Brain microvascular endothelial cell (primary cell): ENCODE results near the gene ATR.
A peak's percentile ranks its signal among the peaks of the same experiment; 100 is the strongest.

Experiments used
- DNase-seq: peaks from one replicate; pipeline ENCODE4 v3.0.0-alpha.2; 2020
- H3K27ac ChIP-seq: fragments of 250-450 bp; sonication (Bioruptor Pico); 2 replicates; pipeline ENCODE4 v1.5.1; 2020; ENCODE audit warnings: mild to moderate bottlenecking, moderate library complexity
- H3K27me3 ChIP-seq: fragments of 250-450 bp; sonication (Bioruptor Pico); replicated peaks from 2 replicates; pipeline ENCODE4 v1.5.1; 2020; ENCODE audit warnings: mild to moderate bottlenecking
- H3K36me3 ChIP-seq: fragments of 250-450 bp; sonication (Bioruptor Pico); replicated peaks from 2 replicates; pipeline ENCODE4 v1.5.1; 2020; ENCODE audit warnings: mild to moderate bottlenecking
- H3K4me3 ChIP-seq: 2 replicates; pipeline ENCODE4 v1.5.1; 2011; ENCODE audit warnings: low read depth, mild to moderate bottlenecking, control low read depth, low read length, moderate library complexity
- CTCF ChIP-seq: IDR thresholded peaks from 2 replicates; pipeline ENCODE4 v1.5.1; 2011; ENCODE audit warnings: low read depth, mild to moderate bottlenecking, moderate library complexity, low read length, control low read depth, inconsistent platforms; ENCODE audit errors: missing control alignments
- in situ Hi-C: cut with HindIII; loops from 2 replicates; pipeline ENCODE4 v1.10.0; 2017; ENCODE audit warnings: low sequenced_read_pairs, low pct_ligation_motif_present

The ATR gene

GRCh38 chr3:142459096-142459495 lies 119.4 kb downstream of the ATR start:
- H3K27me3 ChIP-seq, result no peaks in the 10 kb centered on the region
- no peak overlapping the region for H3K4me3 ChIP-seq
- in situ Hi-C loops, result no loop called here
- peaks cover 3% of the 10 kb centered on the region for H3K36me3 ChIP-seq
- TF ChIP-seq CTCF, result no peak
- H3K27ac ChIP-seq, result no peak overlapping the region
- DNase-seq, result peak; percentile 11

GRCh38 chr3:142450881-142451280 lies 127.7 kb downstream of the ATR start:
- H3K4me3 ChIP-seq, result no peak overlapping the region
- H3K27ac ChIP-seq, result no peak overlapping the region
- TF ChIP-seq CTCF, result no peak
- in situ Hi-C loops, result no loop called here
- no peaks in the 10 kb centered on the region for H3K27me3 ChIP-seq
- no peak for DNase-seq
- H3K36me3 ChIP-seq, result peaks cover 8% of the 10 kb centered on the region

GRCh38 chr3:142450189-142450588 lies 128.3 kb downstream of the ATR start:
- H3K27me3 ChIP-seq, result no peaks in the 10 kb centered on the region
- DNase-seq, result no peak
- no peak overlapping the region for H3K27ac ChIP-seq
- H3K4me3 ChIP-seq, result no peak overlapping the region
- H3K36me3 ChIP-seq, result peaks cover 8% of the 10 kb centered on the region
- in situ Hi-C loops, result no loop called here
- no peak for TF ChIP-seq CTCF

- peaks cover 10% of the 10 kb centered on the region for H3K36me3 ChIP-seq
- no peak for TF ChIP-seq CTCF
- H3K27me3 ChIP-seq, result no peaks in the 10 kb centered on the region
- peak within 1 kb of the TSS; percentile 94 for H3K27ac ChIP-seq
- H3K4me3 ChIP-seq, result peak within 1 kb of the TSS; percentile 100
- peak; percentile 95 for DNase-seq
- in situ Hi-C loops, result no loop called here
Measured at GRCh38 chr3:142447852-142448823, 130.4 kb downstream of the ATR start, which contains the start of gene XRN1. XRN1 (minus strand) TSS chr3:142448037; CDS start chr3:142447944, 93 bp downstream.

GRCh38 chr3:142447301-142447851 lies 131.2 kb downstream of the ATR start:
- peaks cover 8% of the 10 kb centered on the region for H3K36me3 ChIP-seq
- peak; percentile 31 for DNase-seq
- H3K4me3 ChIP-seq, result peak overlapping the region; percentile 100
- H3K27me3 ChIP-seq, result no peaks in the 10 kb centered on the region
- in situ Hi-C loops, result no loop called here
- peak overlapping the region; percentile 94 for H3K27ac ChIP-seq
- no peak for TF ChIP-seq CTCF
